GM18909 (cell line): ENCODE measurements around the gene PTPRM.

ENCODE experiments used
- ATAC-seq: cut with Tn5 transposase; IDR thresholded peaks from one replicate; pipeline ENCODE4 v1.9.1; 2021; ENCODE audit warnings: mild to moderate bottlenecking; ENCODE audit not compliant: unreplicated experiment, poor library complexity

The PTPRM gene

GRCh38 chr18:8324343-8325065 is 757.4 kb downstream of the PTPRM start:
- ATAC-seq, result no peak

GRCh38 chr18:8326763-8327394 is 759.8 kb downstream of the PTPRM start:
- ATAC-seq, result no peak

GRCh38 chr18:8328126-8328525 is 761.0 kb downstream of the PTPRM start:
- ATAC-seq, result no peak

GRCh38 chr18:8329186-8329771 is 762.2 kb downstream of the PTPRM start:
- ATAC-seq, result no peak

- ATAC-seq, result no peak
Observed at GRCh38 chr18:8330575-8330974, 763.5 kb downstream of the PTPRM start.

GRCh38 chr18:8332286-8332685 is 765.2 kb downstream of the PTPRM start:
- ATAC-seq, result no peak

GRCh38 chr18:8333961-8334360 is 766.8 kb downstream of the PTPRM start:
- no peak for ATAC-seq

GRCh38 chr18:8337211-8337610 is 770.1 kb downstream of the PTPRM start:
- no peak for ATAC-seq

GRCh38 chr18:8339210-8339609 is 772.1 kb downstream of the PTPRM start:
- ATAC-seq, result no peak

GRCh38 chr18:8339952-8340351 is 772.8 kb downstream of the PTPRM start:
- no peak for ATAC-seq

GRCh38 chr18:8341481-8342230 is 774.5 kb downstream of the PTPRM start:
- no peak for ATAC-seq

GRCh38 chr18:8348051-8348720 is 781.1 kb downstream of the PTPRM start:
- ATAC-seq, result no peak

- no peak for ATAC-seq
Observed at GRCh38 chr18:8349608-8350323, 782.6 kb downstream of the PTPRM start.

- no peak for ATAC-seq
Observed at GRCh38 chr18:8350628-8351027, 783.5 kb downstream of the PTPRM start.

- ATAC-seq, result no peak
Observed at GRCh38 chr18:8351161-8351560, 784.0 kb downstream of the PTPRM start.

GRCh38 chr18:8354304-8354703 is 787.2 kb downstream of the PTPRM start:
- no peak for ATAC-seq

- ATAC-seq, result no peak
Observed at GRCh38 chr18:8356001-8356400, 788.9 kb downstream of the PTPRM start.

- ATAC-seq, result no peak
Observed at GRCh38 chr18:8357320-8357719, 790.2 kb downstream of the PTPRM start.

- ATAC-seq, result no peak
Observed at GRCh38 chr18:8358033-8358765, 791.1 kb downstream of the PTPRM start.
